NCI-H774 (cell line): Measurements from ENCODE around the gene WNK2.

Source experiments
- DNase-seq: peaks from one replicate; lab custom pipeline; 2025; lab: John Stamatoyannopoulos, UW

The WNK2 gene

DNA sequence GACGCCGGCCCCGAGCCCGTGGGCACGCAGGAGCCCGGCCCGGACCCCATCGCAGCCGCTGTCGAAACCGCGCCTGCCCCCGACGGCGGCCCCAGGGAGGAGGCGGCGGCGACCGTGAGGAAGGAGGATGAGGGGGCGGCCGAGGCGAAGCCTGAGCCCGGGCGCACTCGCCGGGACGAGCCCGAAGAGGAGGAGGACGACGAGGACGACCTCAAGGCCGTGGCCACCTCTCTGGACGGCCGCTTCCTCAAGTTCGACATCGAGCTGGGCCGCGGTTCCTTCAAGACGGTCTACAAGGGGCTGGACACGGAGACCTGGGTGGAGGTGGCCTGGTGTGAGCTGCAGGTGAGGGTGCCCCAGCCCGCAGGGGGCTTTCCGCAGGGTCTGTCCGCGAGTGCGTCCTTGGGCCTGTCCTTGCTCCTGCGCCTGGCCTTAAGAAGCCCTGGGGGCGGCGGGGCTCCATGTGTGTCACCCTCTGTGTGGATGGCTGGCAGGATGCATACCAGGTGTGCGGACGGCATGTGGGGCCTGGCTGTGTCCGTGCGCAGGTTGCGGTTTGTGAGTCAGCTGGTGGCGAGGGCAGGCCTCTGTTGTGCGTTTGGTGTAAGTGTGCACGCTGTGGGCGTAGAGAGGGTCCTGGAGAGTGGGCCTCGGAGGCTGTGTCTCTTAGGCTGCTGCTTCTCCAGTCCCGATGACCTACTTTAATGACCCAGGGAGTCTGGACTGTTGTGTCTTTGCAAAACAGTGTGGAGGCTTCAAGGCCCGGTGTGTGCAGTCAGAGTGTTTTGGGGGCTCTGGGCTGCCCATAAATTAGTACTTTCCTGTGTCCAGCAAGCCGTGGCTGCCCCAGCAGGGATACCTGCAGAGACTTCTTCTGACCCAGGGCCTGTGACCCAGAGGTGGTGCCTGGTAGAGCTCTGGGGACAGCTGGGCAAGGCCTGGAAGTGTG lies 1.6 kb downstream of the WNK2 start:
- DNase-seq: no peak

DNA sequence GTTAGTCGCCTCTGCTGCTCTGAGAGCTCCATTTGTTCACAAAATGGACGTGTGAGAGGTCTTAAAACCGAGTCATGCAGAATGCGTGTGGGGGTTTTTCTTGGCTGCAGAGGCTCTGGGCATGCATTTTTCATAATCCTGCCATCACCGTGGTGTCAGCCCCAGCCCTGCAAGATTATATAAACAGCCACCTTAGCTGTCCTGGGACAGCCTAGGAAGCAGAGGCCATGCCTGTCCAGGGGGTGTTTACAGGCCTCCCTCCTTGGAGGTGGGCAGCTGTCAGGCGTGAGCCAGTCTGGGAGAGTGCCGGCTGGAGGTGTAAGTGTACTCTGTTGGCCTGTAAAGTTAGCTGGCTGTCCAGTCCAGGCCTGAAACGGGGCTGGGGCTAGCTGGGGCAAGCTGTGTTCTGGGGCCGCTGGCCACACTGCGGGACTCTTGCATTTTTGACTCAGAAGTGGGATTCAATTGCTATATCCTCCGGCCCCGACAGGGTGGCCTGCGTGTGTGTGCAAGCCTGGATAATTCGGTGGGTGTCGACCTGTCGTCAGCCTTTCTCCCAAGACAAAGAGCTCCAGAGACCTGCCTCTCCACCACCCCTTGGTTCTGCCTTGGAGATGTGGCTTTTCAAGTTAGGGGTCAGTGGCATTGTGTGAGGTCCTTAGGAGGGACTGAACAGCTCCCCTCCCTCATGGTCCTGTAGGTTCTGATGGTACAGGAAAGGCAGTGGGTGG lies 2.4 kb downstream of the WNK2 start:
- no peak for DNase-seq

DNA sequence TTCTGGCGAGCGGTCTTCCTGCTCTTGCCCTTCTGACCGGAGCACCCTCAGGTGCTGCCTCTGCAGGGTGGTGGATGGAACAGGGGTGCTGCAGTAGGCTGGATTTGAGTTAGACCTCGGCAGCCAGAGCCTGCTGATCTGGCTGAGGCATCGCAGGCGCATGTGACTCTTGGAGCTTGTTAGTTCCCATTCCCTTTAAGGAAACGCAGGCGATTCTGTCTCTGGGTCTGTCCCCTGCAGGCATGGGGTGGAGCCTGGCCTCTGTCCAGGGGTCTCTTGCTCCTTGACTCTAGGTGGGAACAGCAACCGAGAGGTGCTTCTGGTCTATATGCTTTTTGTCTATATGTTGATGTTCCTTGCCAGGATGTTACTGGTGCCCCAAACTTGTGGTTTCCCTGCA lies 3.1 kb downstream of the WNK2 start:
- no peak for DNase-seq

GRCh38 chr9:93187574-93187973 lies 3.6 kb downstream of the WNK2 start:
- DNase-seq: no peak

GRCh38 chr9:93188426-93189368 lies 4.8 kb downstream of the WNK2 start:
- no peak for DNase-seq

GRCh38 chr9:93189369-93190132 lies 5.6 kb downstream of the WNK2 start:
- no peak for DNase-seq

DNA sequence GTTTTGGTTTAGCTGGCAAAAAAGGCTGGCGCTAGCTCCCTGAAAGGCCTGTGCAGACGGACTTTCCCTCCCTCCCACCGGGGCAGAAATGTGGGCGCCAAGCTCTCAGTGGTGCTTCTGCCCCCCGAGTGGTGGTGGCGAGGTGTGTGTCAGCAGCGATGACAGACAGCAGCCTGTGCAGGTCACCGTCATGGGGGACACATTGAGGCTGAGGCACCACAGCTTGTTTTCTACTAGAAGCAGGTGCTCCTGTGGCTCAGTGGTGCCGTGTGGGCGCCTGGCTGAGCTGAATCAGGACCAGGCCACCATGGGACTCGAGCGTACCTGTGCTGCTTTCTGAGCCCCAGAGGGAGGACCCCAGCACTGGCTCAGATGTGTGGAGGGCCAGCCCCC lies 6.2 kb downstream of the WNK2 start:
- no peak for DNase-seq

GRCh38 chr9:93190656-93191353 lies 6.9 kb downstream of the WNK2 start:
- DNase-seq: no peak

- DNase-seq: no peak
Observed at GRCh38 chr9:93191354-93191660, 7.4 kb downstream of the WNK2 start.

DNA sequence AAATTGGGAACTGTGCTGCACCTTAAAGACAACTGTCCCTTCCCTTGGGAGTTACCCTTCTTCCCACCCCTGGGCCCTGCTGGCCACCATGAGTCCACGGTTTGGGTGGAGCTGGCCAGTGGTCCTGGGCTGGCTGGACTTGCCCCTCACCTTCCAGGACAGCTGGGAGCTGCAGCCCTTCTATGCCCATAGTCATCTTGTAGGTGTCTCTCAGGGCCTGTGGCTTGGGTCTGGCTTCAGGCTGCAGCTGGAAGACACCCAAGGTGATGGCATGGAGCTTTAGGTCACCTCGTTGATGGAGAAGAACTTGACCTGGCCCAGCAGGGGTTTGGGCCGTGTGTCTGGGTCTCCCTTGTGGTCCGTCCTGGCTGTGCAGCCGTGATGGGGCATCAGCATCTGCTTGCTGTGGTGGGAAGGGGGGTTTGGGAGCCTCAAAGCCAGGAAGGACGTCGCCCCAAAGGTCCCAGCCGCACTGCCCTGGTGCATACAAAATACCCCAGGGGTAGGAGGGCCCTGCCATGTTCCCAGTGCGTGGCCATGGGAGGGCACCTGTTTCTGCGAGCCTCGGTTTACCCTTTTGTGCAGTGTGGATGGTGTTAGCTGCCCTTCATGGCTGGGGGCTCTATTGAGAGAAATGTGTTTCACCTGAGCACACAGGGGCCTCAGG lies 8.9 kb downstream of the WNK2 start:
- DNase-seq: no peak

- DNase-seq: peak; percentile 38
Observed at GRCh38 chr9:93193388-93194220, 9.7 kb downstream of the WNK2 start.

GRCh38 chr9:93194221-93194625 lies 10.3 kb downstream of the WNK2 start:
- no peak for DNase-seq

DNA sequence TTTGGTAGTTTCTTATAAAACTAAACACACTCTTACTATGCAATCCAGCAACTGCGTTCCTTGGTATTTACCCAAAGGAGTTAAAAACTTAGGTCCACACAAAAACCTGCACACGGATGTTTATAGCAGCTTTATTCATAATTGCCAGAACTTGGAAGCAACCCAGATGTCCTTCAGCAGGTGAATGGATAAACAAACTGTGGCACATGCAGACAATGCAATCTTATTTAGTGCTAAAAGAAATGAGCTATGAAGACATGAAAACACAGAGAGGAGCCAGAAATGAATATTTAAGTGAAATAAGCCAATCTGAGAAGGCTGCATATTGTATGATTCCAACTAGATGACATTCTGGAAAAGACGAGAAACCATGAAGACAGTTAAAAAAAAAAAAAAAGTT lies 10.7 kb downstream of the WNK2 start:
- DNase-seq: peak; percentile 34

- DNase-seq: no peak
Observed at GRCh38 chr9:93196096-93197055, 12.4 kb downstream of the WNK2 start.

GRCh38 chr9:93197670-93198069 lies 13.7 kb downstream of the WNK2 start:
- DNase-seq: no peak

DNA sequence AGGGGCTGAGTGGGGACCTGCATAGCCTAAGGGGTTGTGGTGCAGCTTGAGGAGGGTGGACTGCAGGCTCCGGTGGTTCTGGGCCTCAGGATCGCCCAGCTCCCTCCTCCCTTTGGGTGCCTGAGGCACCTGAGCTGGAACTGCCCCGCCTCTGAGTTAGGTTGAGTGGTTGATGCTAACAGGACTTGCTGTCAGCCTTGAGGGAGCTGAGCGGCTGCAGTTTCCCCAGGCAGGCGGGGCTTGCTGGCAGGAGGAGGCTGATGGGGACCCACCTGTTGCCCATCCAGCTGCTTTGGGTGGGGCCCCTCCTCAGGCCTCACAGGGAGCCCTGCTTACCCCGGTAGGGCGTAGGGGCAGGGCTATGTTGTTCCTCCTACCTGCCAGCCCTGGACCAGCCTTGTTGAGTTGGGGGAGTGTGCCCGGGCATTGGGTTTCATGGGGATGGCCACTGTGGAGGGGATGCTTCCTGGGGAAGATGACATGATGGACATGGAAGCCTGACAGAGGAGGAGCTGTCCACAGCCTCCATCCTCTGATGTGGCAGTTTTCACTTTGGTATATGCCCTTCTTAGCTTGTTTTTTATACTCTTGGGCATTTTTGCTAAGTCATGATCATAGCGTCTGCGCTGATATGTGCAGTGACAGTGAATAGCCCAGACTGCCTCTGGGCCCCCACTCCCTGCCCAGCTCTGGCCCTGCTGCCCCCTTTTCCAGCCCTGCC lies 14.3 kb downstream of the WNK2 start:
- DNase-seq: no peak

DNA sequence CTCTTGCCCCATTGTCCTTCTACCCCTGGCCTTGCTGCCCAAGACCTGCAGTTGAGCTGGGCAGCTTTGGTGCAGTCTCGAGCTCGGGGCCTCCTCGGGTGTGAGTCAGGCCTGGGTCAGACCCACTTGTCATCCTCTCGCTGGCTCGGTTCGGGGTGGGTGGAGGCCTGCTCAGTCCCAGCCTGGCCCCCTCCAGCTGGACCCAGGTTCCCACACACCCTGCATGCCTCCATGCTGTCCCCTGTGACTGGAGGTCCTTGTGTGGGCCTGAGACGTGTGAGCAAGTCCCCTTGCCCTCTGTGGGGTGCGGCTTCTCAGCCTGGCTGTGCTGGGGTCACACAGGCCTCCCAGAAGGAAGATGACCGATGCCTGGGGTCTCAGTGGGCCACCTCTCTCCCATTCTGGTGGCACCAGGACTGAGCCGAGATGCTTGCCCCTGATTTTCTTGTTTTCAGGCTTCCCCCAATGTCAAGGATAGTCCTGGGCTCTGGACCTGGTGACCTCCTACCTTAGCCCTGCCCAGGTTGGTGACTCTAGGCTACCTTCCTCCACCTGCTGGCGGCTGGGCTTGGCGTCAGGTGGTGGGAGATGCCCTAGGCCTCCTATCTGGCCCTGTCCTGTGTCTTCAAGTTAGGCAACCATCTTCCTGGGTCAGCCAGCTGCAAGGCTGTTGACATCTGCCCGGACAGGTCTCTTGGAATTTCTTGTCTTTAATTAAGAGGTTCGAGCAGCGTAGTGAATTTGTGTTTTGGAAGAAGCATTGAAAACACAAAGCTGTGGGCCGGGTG lies 15.1 kb downstream of the WNK2 start:
- no peak for DNase-seq
